Transverse colon (tissue), 4 donors: ENCODE results near the gene IGLL1. TPM values are rescaled to one million over a fixed set of nuclear protein-coding genes. Genes with fewer than 3 reads are reported as not detected.
A peak's percentile ranks its signal among the peaks of the same experiment; 100 is the strongest.
"Not testable (repeated sequence)": the region's sequence is repeated elsewhere in the genome, so short reads cannot be mapped to it uniquely, and the experiment has no call there.

Experiments
- DNase-seq: peaks from one replicate; pipeline ENCODE4 v3.0.0-alpha.2; 2019
- H3K27ac ChIP-seq, 4 donors: fragments of 200-600 bp; sonication (generic); 2 replicates each; pipeline ENCODE4 v1.5.1; 2016 to 2018; ENCODE audit warnings: inconsistent platforms in 4 of 4
- H3K27me3 ChIP-seq: fragments of 200-600 bp; sonication (generic); 2 replicates; pipeline ENCODE4 v1.5.1; 2017; ENCODE audit warnings: inconsistent platforms
- H3K36me3 ChIP-seq, 4 donors: fragments of 200-600 bp; sonication (generic); 2 replicates each; pipeline ENCODE4 v1.5.1; 2017 to 2019; ENCODE audit warnings: inconsistent platforms in 4 of 4
- H3K4me1 ChIP-seq, 4 donors: fragments of 200-600 bp; sonication (generic); 2 replicates each; pipeline ENCODE4 v1.5.1; 2017 to 2020; ENCODE audit warnings: inconsistent platforms in 4 of 4
- H3K4me3 ChIP-seq, 4 donors: fragments of 200-600 bp; sonication (generic); 1 replicate in 1 of 4; 2 replicates in 3 of 4; pipeline versions ENCODE4 v1.5.1 to v1.6.1; 2017 to 2019; ENCODE audit warnings: inconsistent platforms in 4 of 4
- H3K9me3 ChIP-seq, 2 donors: fragments of 200-600 bp; sonication (generic); 2 replicates each; pipeline ENCODE4 v1.5.1; 2017 to 2019; ENCODE audit warnings: inconsistent platforms in 2 of 2
- CTCF ChIP-seq, 5 experiments: fragments of 200-600 bp in 3 of 5; fragments of 450-650 bp in 2 of 5; sonication (generic) in 3 of 5; IDR thresholded peaks; 1 replicate in 2 of 5; 2 replicates in 3 of 5; pipeline ENCODE4 v1.5.1; 2016 to 2017; ENCODE audit warnings: antibody characterized with exemption in 5 of 5, inconsistent platforms in 3 of 5, mild to moderate bottlenecking in 2 of 5, moderate library complexity in 1 of 5
- EP300 ChIP-seq: sonication (generic); formaldehyde crosslinking; IDR thresholded peaks from one replicate; pipeline ENCODE4 v1.6.1; 2017; ENCODE audit warnings: antibody characterized with exemption, low read depth
- POLR2A ChIP-seq: fragments of 450-650 bp; IDR thresholded peaks from one replicate; pipeline ENCODE4 v1.6.1; 2016; ENCODE audit warnings: antibody characterized with exemption, mild to moderate bottlenecking, moderate library complexity
- POLR2AphosphoS5 ChIP-seq, 3 donors: sonication (generic); formaldehyde crosslinking; IDR thresholded peaks; one replicate each; pipeline ENCODE4 v1.6.1; 2016; ENCODE audit warnings: antibody characterized with exemption in 3 of 3
- WGBS, 2 donors: methylation state at CpG; one replicate each; pipeline ENCODE4 v1.1.5; 2018; ENCODE audit warnings: low coverage in 1 of 2; 5-methylcytosine and 5-hydroxymethylcytosine counted together
- in situ Hi-C, 4 donors: fragments of 200-750 bp; cut with MboI; loops; one replicate each; pipeline versions ENCODE4 v1.15.0 to v1.15.1; 2017; ENCODE audit warnings: low sequenced_read_pairs in 3 of 4, low pct_ligation_motif_present in 1 of 4, low pct_unique_long_range_greater_than_20kb in 1 of 4
- intact Hi-C: fragments of 100-400 bp; cut with DNase I; formaldehyde crosslinking; loops from one replicate; pipeline ENCODE4 v1.15.1; 2023; ENCODE audit warnings: low total_unique reads
- total RNA-seq, 4 donors: library from RNA; depleted of rRNA; stranded (reverse); fragments of >200 nt; gene quantifications; one replicate each; pipeline ENCODE4 v1.1.0, GENCODE V29; 2016

IGLL1 gene
- total RNA-seq = not detected

GRCh38 chr22:23579870-23580575 is at the start of gene IGLL1:
IGLL1 (minus strand) TSS chr22:23580290; CDS start chr22:23580190, 100 bp downstream.
- Histone ChIP-seq H3K4me3 (no peak within 1 kb of the TSS), H3K27ac (no peak within 1 kb of the TSS), H3K4me1 (no peaks in the 10 kb centered on the region), H3K27me3 (no peaks in the 10 kb centered on the region), H3K36me3 (no peaks in the 10 kb centered on the region), H3K9me3 (no peaks in the 10 kb centered on the region)
- TF ChIP-seq POLR2AphosphoS5 (IDR thresholded peaks at IDR 0.05) (no peak), EP300 (no peak), POLR2A (no peak), CTCF (IDR thresholded peaks at IDR 0.05) (no peak)
- intact Hi-C loops = no loop called here
- no peak for DNase-seq
- in situ Hi-C loops = loop anchor here in 1 of 4 donors (25.0 kb wide), 1 partner anchor 168 kb away; no protein-coding TSS in a partner anchor
- WGBS, 2 donors = 74% methylated on average over 12 of the region's 12 CpGs; no CpG with 5 or more reads in 1 of the 2 donors

DNA sequence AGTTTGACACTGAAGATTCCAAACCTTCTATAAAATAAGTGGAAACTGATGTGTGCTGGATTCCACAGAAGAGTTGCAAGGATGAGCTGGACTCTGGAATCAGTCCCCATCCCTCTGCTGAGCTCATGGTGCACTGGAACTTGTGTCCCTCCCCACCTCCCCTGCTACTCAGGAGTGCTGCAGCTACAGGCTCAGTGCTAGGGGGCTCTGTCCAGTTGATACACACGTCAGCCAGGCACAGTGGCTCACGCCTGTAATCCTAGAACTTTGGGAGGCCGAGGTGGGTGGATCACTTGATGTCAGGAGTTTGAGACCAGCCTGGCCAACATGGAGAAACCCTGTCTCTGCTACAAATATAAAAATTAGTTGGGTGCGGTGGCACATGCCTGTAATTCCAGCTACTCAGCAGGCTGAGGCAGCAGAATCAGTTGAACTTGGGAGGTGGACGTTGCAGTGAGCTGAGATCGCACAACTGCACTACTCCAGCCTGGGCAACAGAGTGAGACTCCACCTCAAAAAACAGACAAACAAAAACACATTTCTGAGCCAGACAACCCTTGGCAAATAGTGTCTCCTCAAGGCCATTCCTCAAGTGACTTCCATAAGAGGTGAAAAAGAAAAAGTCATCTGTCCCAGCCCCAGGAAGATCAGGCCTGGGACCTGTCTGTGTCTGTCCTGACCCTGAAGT is 48.1 kb upstream of the IGLL1 start:
- WGBS, 2 donors = 70 to 94% methylated on average over 2 to 6 of the region's 6 CpGs
- H3K27me3 ChIP-seq, DNase-seq, H3K4me3 ChIP-seq, in situ Hi-C loops, intact Hi-C loops, H3K27ac ChIP-seq, H3K9me3 ChIP-seq, H3K4me1 ChIP-seq, H3K36me3 ChIP-seq: not testable (repeated sequence)

GRCh38 chr22:23627401-23628055 is 47.4 kb upstream of the IGLL1 start:
- WGBS, 2 donors = 44% methylated on average over 3 of the region's 3 CpGs; no CpG with 5 or more reads in 1 of the 2 donors
- H3K4me3 ChIP-seq, H3K27ac ChIP-seq, H3K27me3 ChIP-seq, H3K36me3 ChIP-seq, intact Hi-C loops, in situ Hi-C loops, H3K9me3 ChIP-seq, H3K4me1 ChIP-seq: not testable (repeated sequence)
- DNase-seq = peak; percentile 49
- peak in 2 of 5 experiments; percentile 26 to 27 for TF ChIP-seq CTCF (IDR thresholded peaks at IDR 0.05)

DNA sequence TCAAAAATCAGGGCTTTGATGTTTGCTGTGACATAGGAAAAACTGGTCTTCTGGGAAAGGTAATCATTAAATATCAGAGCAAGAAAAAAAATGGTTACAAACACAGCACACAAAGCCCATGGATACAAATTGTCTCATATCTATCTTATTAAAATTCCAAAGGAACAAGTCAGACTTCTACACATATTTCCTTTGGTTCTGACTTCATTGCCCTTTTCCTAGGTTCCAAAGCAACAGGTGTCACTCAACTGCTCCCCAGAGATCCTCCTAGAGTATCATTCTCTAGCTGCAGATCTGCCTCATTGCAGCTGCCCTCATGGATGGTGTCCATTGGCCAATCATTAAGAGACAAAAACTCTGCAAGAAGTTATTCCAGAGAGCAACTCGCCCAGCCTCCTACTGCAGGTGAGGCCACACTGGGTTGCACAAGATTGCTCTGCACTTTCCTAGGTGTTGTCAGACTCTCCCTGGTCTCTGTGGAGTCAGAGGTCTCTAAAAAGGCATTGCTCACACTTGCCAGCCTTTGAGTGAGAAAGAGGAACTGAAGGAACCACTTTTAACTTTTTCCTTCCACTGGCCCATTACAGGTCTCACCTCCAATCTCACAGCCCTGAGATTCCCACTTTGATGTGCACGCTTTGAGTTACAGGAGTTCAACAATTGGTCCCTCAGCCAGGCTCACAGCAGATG is 46.3 kb upstream of the IGLL1 start:
- 79% methylated on average over 2 of the region's 2 CpGs; no CpG with 5 or more reads in 1 of the 2 donors for WGBS, 2 donors
- Histone ChIP-seq H3K9me3 (no peaks in the 10 kb centered on the region), H3K27ac (no peak overlapping the region), H3K4me3 (no peak overlapping the region), H3K4me1 (no peaks in the 10 kb centered on the region), H3K36me3 (no peaks in the 10 kb centered on the region), H3K27me3 (no peaks in the 10 kb centered on the region)
- no peak for TF ChIP-seq POLR2A
- DNase-seq = no peak
- in situ Hi-C loops = no loop called here
- intact Hi-C loops = no loop called here

DNA sequence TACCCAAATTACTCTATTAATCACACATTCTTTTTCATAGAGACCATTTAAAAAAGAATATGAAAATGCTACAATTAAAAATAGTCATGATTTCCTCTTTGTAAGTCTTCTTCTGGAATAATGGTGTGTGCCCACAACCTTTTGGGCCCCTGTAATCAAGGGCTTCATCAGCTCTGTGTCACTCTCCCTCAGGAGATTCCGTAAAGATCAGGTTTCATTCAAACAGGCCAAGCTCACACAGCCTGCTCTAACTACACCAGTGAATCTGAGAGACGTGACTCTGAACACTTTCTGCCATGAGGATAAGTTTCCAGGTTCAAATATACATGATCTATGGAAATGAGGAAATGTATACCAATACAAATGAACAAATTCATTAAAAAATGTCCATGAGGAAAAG is 42.5 kb upstream of the IGLL1 start:
- Histone ChIP-seq H3K9me3 (no peaks in the 10 kb centered on the region), H3K4me1 (no peaks in the 10 kb centered on the region), H3K4me3 (no peak overlapping the region), H3K36me3 (no peaks in the 10 kb centered on the region), H3K27me3 (no peaks in the 10 kb centered on the region), H3K27ac (no peak overlapping the region)
- in situ Hi-C loops = no loop called here
- TF ChIP-seq POLR2AphosphoS5 (IDR thresholded peaks at IDR 0.05) (no peak), CTCF (IDR thresholded peaks at IDR 0.05) (no peak), EP300 (no peak), POLR2A (no peak)
- intact Hi-C loops = no loop called here
- 80 to 85% methylated on average over 2 of the region's 2 CpGs for WGBS, 2 donors
- no peak for DNase-seq

DNA sequence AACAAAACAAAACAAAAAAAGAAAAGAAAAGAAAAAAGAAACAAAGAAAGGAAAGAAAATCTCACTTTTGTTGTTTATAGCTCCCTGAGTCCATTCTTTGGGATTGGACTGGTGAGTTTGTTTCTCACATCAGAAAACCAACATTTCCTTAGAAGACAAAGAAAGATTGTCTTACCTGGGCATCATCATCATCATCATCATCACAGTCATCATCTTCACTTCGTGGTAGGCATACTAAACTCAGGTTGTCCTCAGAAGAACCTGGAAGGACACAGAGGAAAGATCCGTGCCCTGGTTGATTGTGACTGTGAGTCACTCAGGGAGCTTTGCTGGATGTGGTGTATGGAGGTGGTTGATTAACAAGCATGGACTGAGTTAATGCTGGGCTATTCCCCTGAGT is 41.8 kb upstream of the IGLL1 start:
- in situ Hi-C loops, H3K36me3 ChIP-seq, H3K9me3 ChIP-seq, H3K27me3 ChIP-seq, DNase-seq, H3K4me1 ChIP-seq, intact Hi-C loops, H3K4me3 ChIP-seq, H3K27ac ChIP-seq: not testable (repeated sequence)
- WGBS, 2 donors = 82% methylated on average over 2 of the region's 2 CpGs; no CpG with 5 or more reads in 1 of the 2 donors
